ENCODE measurements around the gene CKMT2.

CKMT2 gene

GRCh38 chr5:81233080-81233634 lies at the start of gene CKMT2:
Gene CKMT2, plus strand, starts transcription at chr5:81233322. Its CDS starts 17,811 bp downstream, at chr5:81251133.
- no peak for DNase-seq

DNA sequence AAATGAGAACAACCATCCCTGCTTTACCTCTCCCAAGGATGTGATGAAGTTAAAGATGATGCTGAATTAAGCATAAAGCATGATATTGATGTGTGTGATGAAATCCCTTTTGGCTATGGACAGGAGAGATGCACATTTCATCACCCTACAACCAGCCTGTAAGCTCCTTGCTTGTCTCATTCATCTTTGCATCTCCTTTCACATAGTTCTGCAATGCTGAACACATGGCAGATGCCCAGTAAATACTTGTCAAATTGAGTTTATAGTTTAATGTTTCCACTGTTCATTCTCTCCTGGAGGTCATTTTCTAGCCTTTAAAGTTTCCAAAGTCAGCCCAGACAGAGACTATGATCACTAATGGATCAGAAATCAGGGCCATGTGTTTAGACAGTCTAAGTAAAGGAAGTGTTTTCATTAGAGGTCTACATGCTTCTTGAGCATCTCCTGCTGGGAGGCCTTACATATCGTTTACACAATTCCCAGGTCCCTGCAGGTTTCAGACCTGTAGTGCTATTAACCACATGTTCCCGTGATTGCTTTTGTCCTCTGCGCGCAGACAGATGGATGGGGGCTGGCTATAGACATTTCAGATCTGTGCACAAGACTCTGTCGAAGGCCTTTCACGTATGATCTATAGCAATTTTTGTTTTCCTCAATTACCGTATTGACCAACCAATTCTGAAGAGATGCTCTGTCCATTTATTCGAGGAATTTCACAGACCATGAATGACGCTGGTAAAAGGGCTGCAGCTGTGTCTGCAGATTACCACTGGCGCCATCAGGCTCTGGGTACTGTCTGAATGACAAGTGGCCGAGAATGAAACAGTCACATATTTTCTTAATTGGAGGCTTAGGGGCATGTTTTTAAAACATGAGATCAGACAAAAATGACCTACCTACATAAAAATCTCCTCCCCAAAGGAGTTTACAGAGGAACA lies 49.0 kb upstream of the CKMT2 start:
- DNase-seq: no peak

- no peak for DNase-seq
These were observed 48.4 kb upstream of the CKMT2 start for GRCh38 chr5:81184749-81185110.

DNA sequence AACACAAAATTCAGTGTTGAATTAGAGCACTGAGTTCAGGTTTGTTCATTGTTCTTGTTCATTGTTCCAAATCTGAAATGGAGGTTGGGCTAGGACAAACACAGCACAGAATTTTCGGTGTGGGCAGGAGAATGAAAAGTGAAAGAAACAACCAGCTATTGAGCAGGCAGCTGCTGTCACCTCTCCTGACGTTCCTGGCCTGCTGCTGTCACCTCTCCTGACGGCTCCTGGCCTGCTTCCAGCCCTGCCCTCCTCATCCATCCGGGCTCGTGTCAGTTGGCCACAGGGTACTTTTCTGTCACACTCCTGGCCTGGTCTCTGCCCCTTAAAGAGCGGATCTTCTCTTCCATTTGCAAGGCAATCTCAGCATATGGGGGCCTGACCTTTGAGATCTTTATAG lies 45.2 kb upstream of the CKMT2 start:
- no peak for DNase-seq

- DNase-seq: no peak
These were observed 44.2 kb upstream of the CKMT2 start for GRCh38 chr5:81188962-81189361.

- no peak for DNase-seq
These were observed 43.1 kb upstream of the CKMT2 start for GRCh38 chr5:81189875-81190498.

GRCh38 chr5:81191726-81192372 lies 41.3 kb upstream of the CKMT2 start:
- no peak for DNase-seq

GRCh38 chr5:81192373-81192750 lies 40.8 kb upstream of the CKMT2 start:
- no peak for DNase-seq

GRCh38 chr5:81194633-81195334 lies 38.3 kb upstream of the CKMT2 start:
- peak; percentile 79 for DNase-seq

DNA sequence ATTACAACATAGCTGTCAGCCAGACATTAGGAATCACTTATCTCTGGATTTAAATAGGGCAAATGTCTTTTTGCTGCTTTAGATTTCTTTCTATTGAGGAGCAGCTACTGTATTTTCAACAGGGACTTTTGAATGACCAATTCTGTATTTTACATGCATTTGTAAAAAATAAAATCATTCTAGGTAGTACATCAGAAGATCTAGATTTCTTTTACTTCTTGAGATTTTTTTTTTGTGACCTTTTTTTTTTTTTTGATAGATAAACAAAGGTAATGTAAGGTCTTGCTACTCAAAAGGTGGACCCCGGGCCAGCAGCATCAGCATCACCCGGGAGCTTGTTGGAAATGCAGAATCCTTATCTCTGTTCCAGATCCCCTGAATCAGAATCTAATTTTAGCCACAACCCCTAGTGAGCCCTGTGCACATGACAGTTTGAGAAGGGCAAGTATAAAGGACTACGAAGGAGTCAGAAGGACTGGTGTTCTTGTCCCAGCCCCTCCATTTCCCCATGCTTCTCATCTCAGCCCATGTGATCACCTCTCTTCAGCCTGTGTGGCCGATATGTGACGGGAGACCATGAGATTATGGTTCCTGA lies 37.7 kb upstream of the CKMT2 start:
- DNase-seq: no peak

DNA sequence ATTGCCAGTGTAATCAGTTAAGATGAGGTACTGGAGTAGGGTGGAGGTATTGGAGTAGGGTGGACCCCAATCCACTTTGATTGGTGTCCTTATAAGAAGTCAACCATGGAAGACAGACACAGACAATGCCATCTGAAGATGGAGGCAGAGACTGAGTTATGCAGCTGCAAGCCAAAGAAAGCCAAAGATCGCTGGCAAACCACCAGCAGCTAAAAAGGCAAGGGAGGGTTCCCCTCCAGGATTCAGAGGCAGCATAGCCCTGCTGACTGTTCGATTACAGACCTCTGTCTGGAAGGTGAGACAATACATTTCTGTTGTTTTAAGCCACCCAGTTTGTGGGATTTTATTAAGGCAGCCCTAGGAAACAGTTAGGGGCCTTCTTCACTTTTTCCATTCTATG lies 30.5 kb upstream of the CKMT2 start:
- DNase-seq: no peak

- no peak for DNase-seq
These were observed 29.4 kb upstream of the CKMT2 start for GRCh38 chr5:81203729-81204128.

GRCh38 chr5:81204205-81204604 lies 28.9 kb upstream of the CKMT2 start:
- no peak for DNase-seq

DNA sequence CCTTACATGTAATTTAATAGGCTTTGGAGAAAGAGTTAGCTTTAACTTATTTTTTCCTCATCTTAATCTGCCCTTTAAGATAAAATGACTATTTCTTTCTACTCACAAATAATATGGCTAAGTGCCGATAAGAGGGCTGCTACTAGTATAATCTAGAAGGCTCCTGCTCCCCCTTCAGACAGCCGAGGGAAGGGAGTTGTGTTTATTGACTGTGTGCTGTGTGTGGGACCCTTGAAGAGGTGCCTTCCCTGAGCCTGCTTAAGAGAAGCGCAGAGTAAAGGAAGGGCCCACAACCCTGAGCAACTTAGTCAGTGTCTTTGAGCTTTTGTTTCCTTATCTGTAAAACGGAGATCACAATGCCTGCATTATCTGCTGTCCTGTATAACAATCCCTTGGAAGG lies 28.1 kb upstream of the CKMT2 start:
- no peak for DNase-seq

GRCh38 chr5:81207009-81207408 lies 26.1 kb upstream of the CKMT2 start:
- DNase-seq: no peak

- DNase-seq: no peak
These were observed 24.2 kb upstream of the CKMT2 start for GRCh38 chr5:81208904-81209303.

DNA sequence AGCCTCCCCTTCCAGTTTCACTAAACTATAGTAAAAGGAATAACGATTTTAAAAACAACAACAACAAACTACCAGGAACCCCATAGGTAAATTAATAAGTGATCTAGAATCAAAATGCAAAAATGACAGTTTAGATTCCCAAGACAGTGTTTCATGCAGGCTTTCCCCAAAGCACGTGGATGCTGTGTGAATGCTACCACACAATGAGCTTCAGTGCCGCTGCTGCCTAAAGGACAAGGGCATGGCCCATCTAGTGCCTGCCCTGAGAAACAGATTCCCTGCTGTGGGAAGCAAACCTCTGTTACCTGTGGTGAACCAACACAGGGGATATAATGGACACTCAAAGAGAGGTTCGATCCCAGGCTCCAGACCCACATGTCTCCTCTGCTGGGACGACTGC lies 23.7 kb upstream of the CKMT2 start:
- DNase-seq: no peak

- no peak for DNase-seq
These were observed 23.1 kb upstream of the CKMT2 start for GRCh38 chr5:81209869-81210493.

DNA sequence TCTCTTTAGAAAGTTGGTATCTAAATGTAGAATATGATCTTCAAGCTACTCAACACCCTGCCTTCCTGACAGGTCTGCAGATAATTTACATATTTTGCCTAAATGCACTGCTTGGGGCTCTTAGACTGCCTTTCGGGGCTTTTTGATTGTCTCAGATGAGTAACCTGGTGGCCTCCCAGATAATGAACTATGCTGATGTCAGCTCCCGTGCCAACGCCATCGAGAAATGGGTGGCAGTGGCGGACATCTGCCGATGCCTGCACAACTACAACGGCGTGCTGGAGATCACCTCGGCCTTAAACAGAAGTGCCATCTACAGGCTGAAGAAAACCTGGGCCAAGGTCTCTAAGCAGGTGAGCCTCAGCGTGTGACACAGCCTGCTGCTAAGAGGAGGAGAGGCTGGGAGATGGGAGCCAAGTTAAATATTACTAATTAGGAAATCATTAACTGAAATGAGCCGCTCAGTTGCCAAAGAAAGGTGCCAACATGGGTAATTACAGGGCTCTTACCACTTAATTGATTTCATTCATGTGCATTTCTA lies 20.8 kb upstream of the CKMT2 start:
- peak; percentile 14 for DNase-seq

GRCh38 chr5:81213070-81213469 lies 20.1 kb upstream of the CKMT2 start:
- DNase-seq: no peak

GRCh38 chr5:81214848-81215247 lies 18.3 kb upstream of the CKMT2 start:
- DNase-seq: no peak

- no peak for DNase-seq
These were observed 17.0 kb upstream of the CKMT2 start for GRCh38 chr5:81216152-81216551.
